AG09319 (cell line): ENCODE results near the gene ENOX1.

Source experiments
- DNase-seq: peaks from one replicate; pipeline ENCODE4 v3.0.0-alpha.2; 2010; ENCODE audit warnings: low read depth; ENCODE audit errors: extremely low read depth
- CTCF ChIP-seq: IDR thresholded peaks from 2 replicates; pipeline ENCODE4 v1.5.1; 2011; ENCODE audit warnings: low read depth, mild to moderate bottlenecking, inconsistent platforms, low read length, moderate library complexity

The ENOX1 gene

GRCh38 chr13:43303033-43303729 lies 483.6 kb downstream of the ENOX1 start:
- peak; percentile 48 for DNase-seq
- peak; percentile 67 for TF ChIP-seq CTCF

- DNase-seq = no peak
- TF ChIP-seq CTCF = no peak
These were observed 485.3 kb downstream of the ENOX1 start for GRCh38 chr13:43301346-43301969.

- no peak for TF ChIP-seq CTCF
- peak; percentile 72 for DNase-seq
These were observed 485.9 kb downstream of the ENOX1 start for GRCh38 chr13:43300865-43301264.

- no peak for TF ChIP-seq CTCF
- DNase-seq = no peak
These were observed 487.4 kb downstream of the ENOX1 start for GRCh38 chr13:43299374-43299773.

GRCh38 chr13:43298816-43299215 lies 488.0 kb downstream of the ENOX1 start:
- TF ChIP-seq CTCF = no peak
- DNase-seq = no peak

- no peak for TF ChIP-seq CTCF
- no peak for DNase-seq
These were observed 488.6 kb downstream of the ENOX1 start for GRCh38 chr13:43297967-43298678.

GRCh38 chr13:43295825-43296564 lies 490.8 kb downstream of the ENOX1 start:
- no peak for DNase-seq
- TF ChIP-seq CTCF = no peak
